Calu3 (cell line): ENCODE results near the gene MAGIX. TPM values are rescaled to one million over a fixed set of nuclear protein-coding genes. Genes with fewer than 3 reads are reported as not detected.

Experiments used
- BruUV-seq: library from RNA; stranded (reverse); fragments of 400-500 nt; replicated peaks from 2 replicates; lab custom pipeline; 2021; lab: Mats Ljungman, UMichigan
- CTCF ChIA-PET: fragments of 300-600 bp; sonication (Branson Sonifier 250); formaldehyde crosslinking; loops from one replicate; lab custom pipeline; 2022; ENCODE audit warnings: antibody characterized with exemption; lab: Charles Lee
- DNase-seq: peaks from one replicate; pipeline ENCODE4 v3.0.0; 2022
- H3K27ac Mint-ChIP-seq: one replicate; pipeline ENCODE4 v1.8.0; 2022; ENCODE audit warnings: mixed read lengths; ENCODE audit not compliant: unreplicated experiment
- H3K27me3 Mint-ChIP-seq: one replicate; pipeline ENCODE4 v1.8.0; 2022; ENCODE audit warnings: mixed read lengths; ENCODE audit not compliant: unreplicated experiment
- H3K36me3 Mint-ChIP-seq: one replicate; pipeline ENCODE4 v1.8.0; 2022; ENCODE audit warnings: mild to moderate bottlenecking, moderate library complexity, mixed read lengths; ENCODE audit not compliant: insufficient read depth, unreplicated experiment
- H3K4me1 Mint-ChIP-seq: one replicate; pipeline ENCODE4 v1.8.0; 2022; ENCODE audit warnings: mild to moderate bottlenecking, low read depth, mixed read lengths; ENCODE audit not compliant: unreplicated experiment
- H3K4me3 Mint-ChIP-seq: one replicate; pipeline ENCODE4 v1.8.0; 2022; ENCODE audit warnings: mild to moderate bottlenecking, low read depth, moderate library complexity, mixed read lengths; ENCODE audit not compliant: unreplicated experiment
- H3K9me3 Mint-ChIP-seq: one replicate; pipeline ENCODE4 v1.8.0; 2022; ENCODE audit warnings: low read depth, mixed read lengths; ENCODE audit not compliant: unreplicated experiment
- intact Hi-C: fragments of 100-400 bp; cut with micrococcal nuclease; formaldehyde crosslinking; loops from one replicate; pipeline ENCODE4 v1.10.0; 2022; ENCODE audit not compliant: unreplicated experiment
- total RNA-seq: library from RNA; stranded (reverse); gene quantifications from 2 replicates; pipeline ENCODE4 v1.2.3, GENCODE V29; 2022
- TF ChIP-seq, protein P1 (sequence below): fragments of 200-600 bp; IDR thresholded peaks from one replicate; pipeline ENCODE4 v1.8.0; 2022; ENCODE audit warnings: antibody characterized with exemption; ENCODE audit not compliant: unreplicated experiment

MAGIX gene
- total RNA-seq, 1 experiment from 2014 or later = 13.9 TPM

DNA sequence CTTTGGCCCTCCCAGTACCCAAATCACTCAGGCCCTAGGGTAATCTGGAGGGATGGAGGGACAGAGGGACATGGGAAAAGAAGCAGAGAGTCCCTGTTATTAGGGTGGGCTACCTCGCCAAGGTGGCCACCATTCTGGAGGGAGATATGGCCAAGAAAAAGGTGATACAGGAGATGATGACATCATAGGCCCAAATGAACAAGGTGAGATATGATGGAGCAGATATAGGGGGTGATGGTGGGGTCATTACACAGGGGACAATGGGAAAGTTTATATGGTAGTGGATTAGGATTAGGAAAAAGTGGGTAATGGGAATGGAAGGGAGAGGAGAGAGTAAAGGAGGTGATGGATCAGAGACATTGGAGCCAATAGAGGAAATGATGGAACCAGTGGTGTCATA, 50.3 kb downstream of the MAGIX start:
- H3K4me1 Mint-ChIP-seq = no peaks in the 10 kb centered on the region
- H3K9me3 Mint-ChIP-seq = no peaks in the 10 kb centered on the region
- H3K36me3 Mint-ChIP-seq = peaks cover 3% of the 10 kb centered on the region
- no peak overlapping the region for H3K27ac Mint-ChIP-seq
- no TSS peak for BruUV-seq
- no peak for DNase-seq
- peaks cover 53% of the 10 kb centered on the region for H3K27me3 Mint-ChIP-seq
- TF ChIP-seq, protein P1, sequence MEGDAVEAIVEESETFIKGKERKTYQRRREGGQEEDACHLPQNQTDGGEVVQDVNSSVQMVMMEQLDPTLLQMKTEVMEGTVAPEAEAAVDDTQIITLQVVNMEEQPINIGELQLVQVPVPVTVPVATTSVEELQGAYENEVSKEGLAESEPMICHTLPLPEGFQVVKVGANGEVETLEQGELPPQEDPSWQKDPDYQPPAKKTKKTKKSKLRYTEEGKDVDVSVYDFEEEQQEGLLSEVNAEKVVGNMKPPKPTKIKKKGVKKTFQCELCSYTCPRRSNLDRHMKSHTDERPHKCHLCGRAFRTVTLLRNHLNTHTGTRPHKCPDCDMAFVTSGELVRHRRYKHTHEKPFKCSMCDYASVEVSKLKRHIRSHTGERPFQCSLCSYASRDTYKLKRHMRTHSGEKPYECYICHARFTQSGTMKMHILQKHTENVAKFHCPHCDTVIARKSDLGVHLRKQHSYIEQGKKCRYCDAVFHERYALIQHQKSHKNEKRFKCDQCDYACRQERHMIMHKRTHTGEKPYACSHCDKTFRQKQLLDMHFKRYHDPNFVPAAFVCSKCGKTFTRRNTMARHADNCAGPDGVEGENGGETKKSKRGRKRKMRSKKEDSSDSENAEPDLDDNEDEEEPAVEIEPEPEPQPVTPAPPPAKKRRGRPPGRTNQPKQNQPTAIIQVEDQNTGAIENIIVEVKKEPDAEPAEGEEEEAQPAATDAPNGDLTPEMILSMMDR = no peak
- CTCF ChIA-PET = no interaction called here
- H3K4me3 Mint-ChIP-seq = no peak overlapping the region
- intact Hi-C loops = no loop called here

DNA sequence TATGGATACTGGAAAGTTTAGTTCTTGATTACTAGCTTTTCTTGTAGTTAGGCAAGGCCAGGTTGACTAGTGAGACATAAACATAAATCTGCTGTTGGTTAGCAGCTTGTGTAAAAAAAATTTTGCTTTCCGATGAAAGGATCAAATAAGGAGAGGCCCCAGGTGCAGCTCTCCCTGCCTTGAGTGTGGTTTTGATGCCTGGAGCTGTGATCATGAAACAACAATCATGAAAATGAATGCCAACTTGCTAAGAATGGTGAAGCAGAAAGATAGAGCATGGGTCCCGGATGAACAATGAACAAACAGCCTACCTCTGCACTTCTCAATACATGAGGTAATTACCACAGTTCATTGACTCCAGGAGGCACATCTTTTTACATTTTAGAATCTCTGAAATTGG, 51.9 kb downstream of the MAGIX start:
- intact Hi-C loops = no loop called here
- peaks cover 6% of the 10 kb centered on the region for H3K36me3 Mint-ChIP-seq
- no peak overlapping the region for H3K4me3 Mint-ChIP-seq
- no TSS peak for BruUV-seq
- DNase-seq = no peak
- H3K9me3 Mint-ChIP-seq = no peaks in the 10 kb centered on the region
- H3K27ac Mint-ChIP-seq = no peak overlapping the region
- CTCF ChIA-PET = no interaction called here
- peaks cover 58% of the 10 kb centered on the region for H3K27me3 Mint-ChIP-seq
- no peaks in the 10 kb centered on the region for H3K4me1 Mint-ChIP-seq
- TF ChIP-seq, protein P1 = no peak

DNA sequence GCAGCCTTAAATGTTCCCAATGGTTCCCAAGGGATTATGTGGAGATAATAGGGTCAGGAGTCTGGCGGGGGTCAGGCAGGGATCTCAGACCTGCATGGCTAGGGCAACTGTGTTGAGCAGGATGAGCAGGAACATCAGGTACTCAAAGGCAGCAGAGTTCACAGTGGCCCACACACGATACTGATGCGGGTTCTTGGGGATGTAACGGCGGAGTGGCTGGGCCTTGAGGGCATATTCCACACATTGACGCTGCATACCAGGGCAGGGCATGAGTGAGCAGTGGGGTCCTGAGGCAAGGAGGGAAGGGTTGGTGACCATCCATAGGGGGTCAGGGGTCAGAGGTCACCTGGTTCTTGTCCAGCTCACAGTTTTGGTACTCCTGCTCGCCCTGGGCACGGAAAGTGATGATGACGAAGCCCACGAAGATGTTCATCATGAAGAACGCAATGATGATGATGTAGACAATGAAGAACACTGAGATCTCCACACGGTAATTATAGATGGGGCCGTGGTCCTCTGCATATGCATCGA, 52.5 kb downstream of the MAGIX start:
- H3K27me3 Mint-ChIP-seq = peaks cover 64% of the 10 kb centered on the region
- H3K27ac Mint-ChIP-seq = no peak overlapping the region
- no TSS peak for BruUV-seq
- TF ChIP-seq, protein P1 = no peak
- CTCF ChIA-PET = no interaction called here
- no peak overlapping the region for H3K4me3 Mint-ChIP-seq
- H3K4me1 Mint-ChIP-seq = no peaks in the 10 kb centered on the region
- DNase-seq = no peak
- intact Hi-C loops = no loop called here
- H3K9me3 Mint-ChIP-seq = peaks cover 2% of the 10 kb centered on the region
- H3K36me3 Mint-ChIP-seq = peaks cover 6% of the 10 kb centered on the region

Other genes with a start within 250 kb of the MAGIX start
- gene PIM2, start 243.7 kb upstream of the MAGIX start, total RNA-seq = 12.8 and 13.9 TPM in 2 replicates
- gene OTUD5, start 205.2 kb upstream of the MAGIX start, total RNA-seq = 67.8 and 73.0 TPM in 2 replicates
- gene KCND1, start 190.9 kb upstream of the MAGIX start, total RNA-seq = 8.4 and 9.7 TPM in 2 replicates
- gene GRIPAP1, start 160.5 kb upstream of the MAGIX start, total RNA-seq = 92.8 and 97.8 TPM in 2 replicates
- gene TFE3, start 119.4 kb upstream of the MAGIX start, total RNA-seq = 32.2 and 35.1 TPM in 2 replicates
- gene CCDC120, start 103.8 kb upstream of the MAGIX start, total RNA-seq = 30.8 and 39.0 TPM in 2 replicates
- 11.5 and 16.1 TPM in 2 replicates for gene PRAF2, start 88.8 kb upstream of the MAGIX start, total RNA-seq
- gene WDR45, start 82.9 kb upstream of the MAGIX start, total RNA-seq = 42.7 and 59.3 TPM in 2 replicates
- gene GPKOW, start 39.0 kb upstream of the MAGIX start, total RNA-seq = 32.3 and 35.7 TPM in 2 replicates
- gene PLP2, start 9.1 kb downstream of the MAGIX start, total RNA-seq = 222 and 273 TPM in 2 replicates
- 22.3 and 24.3 TPM in 2 replicates for gene PRICKLE3, start 23.6 kb downstream of the MAGIX start, total RNA-seq
- gene SYP, start 37.4 kb downstream of the MAGIX start, total RNA-seq = 1.9 and 2.7 TPM in 2 replicates
- gene CACNA1F, start 70.6 kb downstream of the MAGIX start, total RNA-seq = not detected in 2 replicates
- 16.8 and 17.0 TPM in 2 replicates for gene CCDC22, start 72.7 kb downstream of the MAGIX start, total RNA-seq
- gene FOXP3, start 102.0 kb downstream of the MAGIX start, total RNA-seq = 0.26 TPM in 1 of 2 replicates, not detected in the other
- 14.7 and 18.8 TPM in 2 replicates for gene PPP1R3F, start 107.0 kb downstream of the MAGIX start, total RNA-seq
- gene GAGE10, start 140.9 kb downstream of the MAGIX start, total RNA-seq = not detected in 2 replicates
- gene GAGE12J, start 159.3 kb downstream of the MAGIX start, total RNA-seq = not detected in 2 replicates
- gene GAGE13, start 168.8 kb downstream of the MAGIX start, total RNA-seq = not detected in 2 replicates